Body of pancreas (tissue), 4 donors: ENCODE data around the gene IPO4.

Source experiments
- POLR2A ChIP-seq, 3 donors: fragments of 450-650 bp; IDR thresholded peaks; one replicate each; pipeline ENCODE4 v1.6.1; 2016; ENCODE audit warnings: antibody characterized with exemption in 3 of 3, mild to moderate bottlenecking in 2 of 3
- TF ChIP-seq, protein P1 (sequence below), 7 experiments: fragments of 450-650 bp in 4 of 7; fragments of 200-600 bp in 3 of 7; sonication (generic) in 3 of 7; IDR thresholded peaks; one replicate each; pipeline ENCODE4 v1.5.1; 2016 to 2019; ENCODE audit warnings: antibody characterized with exemption in 7 of 7

DNA sequence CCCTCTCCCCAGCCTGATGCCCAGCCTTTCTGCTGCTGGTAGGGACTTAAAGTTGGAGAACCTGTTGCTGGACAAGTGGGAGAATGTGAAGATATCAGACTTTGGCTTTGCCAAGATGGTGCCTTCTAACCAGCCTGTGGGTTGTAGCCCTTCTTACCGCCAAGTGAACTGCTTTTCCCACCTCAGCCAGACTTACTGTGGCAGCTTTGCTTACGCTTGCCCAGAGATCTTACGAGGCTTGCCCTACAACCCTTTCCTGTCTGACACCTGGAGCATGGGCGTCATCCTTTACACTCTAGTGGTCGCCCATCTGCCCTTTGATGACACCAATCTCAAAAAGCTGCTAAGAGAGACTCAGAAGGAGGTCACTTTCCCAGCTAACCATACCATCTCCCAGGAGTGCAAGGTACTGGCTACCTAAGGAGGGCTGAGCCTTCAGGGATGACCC, 18.5 kb upstream of the IPO4 start:
- TF ChIP-seq, protein P1, sequence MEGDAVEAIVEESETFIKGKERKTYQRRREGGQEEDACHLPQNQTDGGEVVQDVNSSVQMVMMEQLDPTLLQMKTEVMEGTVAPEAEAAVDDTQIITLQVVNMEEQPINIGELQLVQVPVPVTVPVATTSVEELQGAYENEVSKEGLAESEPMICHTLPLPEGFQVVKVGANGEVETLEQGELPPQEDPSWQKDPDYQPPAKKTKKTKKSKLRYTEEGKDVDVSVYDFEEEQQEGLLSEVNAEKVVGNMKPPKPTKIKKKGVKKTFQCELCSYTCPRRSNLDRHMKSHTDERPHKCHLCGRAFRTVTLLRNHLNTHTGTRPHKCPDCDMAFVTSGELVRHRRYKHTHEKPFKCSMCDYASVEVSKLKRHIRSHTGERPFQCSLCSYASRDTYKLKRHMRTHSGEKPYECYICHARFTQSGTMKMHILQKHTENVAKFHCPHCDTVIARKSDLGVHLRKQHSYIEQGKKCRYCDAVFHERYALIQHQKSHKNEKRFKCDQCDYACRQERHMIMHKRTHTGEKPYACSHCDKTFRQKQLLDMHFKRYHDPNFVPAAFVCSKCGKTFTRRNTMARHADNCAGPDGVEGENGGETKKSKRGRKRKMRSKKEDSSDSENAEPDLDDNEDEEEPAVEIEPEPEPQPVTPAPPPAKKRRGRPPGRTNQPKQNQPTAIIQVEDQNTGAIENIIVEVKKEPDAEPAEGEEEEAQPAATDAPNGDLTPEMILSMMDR (IDR thresholded peaks at IDR 0.05): no peak
- TF ChIP-seq POLR2A (IDR thresholded peaks at IDR 0.05): no peak
